ENCODE data around the gene SPHKAP.

Gene SPHKAP

DNA sequence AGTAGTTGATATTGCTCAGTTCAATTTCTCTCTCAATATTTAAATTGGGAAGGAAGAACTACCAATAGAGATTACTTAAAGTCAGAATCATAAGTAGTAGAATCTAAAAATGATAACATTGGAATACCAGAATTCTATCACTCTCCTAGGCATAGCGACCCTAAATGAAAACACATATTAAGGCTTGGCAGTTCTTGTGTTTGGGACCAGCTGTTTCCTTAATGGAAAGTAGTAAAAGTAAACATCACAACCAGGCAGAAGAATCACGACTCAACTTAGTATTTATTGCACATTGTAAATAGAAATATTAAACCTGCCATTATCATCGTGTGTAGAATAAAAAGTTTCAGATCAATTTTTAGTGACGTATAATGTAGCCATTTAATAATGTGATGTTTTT is 117.5 kb downstream of the SPHKAP start:
- no peak for DNase-seq (ENCODE audit: low spot score)
- TF ChIP-seq, protein P1, sequence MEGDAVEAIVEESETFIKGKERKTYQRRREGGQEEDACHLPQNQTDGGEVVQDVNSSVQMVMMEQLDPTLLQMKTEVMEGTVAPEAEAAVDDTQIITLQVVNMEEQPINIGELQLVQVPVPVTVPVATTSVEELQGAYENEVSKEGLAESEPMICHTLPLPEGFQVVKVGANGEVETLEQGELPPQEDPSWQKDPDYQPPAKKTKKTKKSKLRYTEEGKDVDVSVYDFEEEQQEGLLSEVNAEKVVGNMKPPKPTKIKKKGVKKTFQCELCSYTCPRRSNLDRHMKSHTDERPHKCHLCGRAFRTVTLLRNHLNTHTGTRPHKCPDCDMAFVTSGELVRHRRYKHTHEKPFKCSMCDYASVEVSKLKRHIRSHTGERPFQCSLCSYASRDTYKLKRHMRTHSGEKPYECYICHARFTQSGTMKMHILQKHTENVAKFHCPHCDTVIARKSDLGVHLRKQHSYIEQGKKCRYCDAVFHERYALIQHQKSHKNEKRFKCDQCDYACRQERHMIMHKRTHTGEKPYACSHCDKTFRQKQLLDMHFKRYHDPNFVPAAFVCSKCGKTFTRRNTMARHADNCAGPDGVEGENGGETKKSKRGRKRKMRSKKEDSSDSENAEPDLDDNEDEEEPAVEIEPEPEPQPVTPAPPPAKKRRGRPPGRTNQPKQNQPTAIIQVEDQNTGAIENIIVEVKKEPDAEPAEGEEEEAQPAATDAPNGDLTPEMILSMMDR (IDR thresholded peaks at IDR 0.05): no peak
- H3K4me3 ChIP-seq: no peak overlapping the region

DNA sequence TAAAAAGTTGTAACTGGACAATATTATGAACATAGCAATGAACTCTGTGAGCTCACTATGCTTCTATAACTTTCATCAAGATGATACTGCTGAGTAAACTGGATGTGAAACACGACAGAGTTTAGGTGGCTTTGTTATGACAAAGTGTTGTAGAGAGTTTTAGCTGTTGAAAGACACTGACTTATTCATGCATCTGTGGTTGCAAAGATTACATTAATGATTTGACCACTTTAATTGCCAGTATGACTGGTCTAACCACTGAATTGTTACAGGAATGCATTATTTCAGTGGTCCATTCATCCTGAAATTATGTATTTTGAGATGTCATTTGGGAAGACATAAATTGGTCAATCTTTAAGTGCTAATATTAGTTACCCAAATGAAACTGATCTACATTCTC is 117.9 kb downstream of the SPHKAP start:
- Histone ChIP-seq H3K4me3 (no peak overlapping the region), H3K27ac (no peak overlapping the region)
- no peak for DNase-seq (ENCODE audit: low spot score)
- TF ChIP-seq, protein P1 (IDR thresholded peaks at IDR 0.05): no peak

More for the DNA sequence above, 117.5 kb downstream of the SPHKAP start:
- H3K27ac ChIP-seq: no peak overlapping the region

DNA sequence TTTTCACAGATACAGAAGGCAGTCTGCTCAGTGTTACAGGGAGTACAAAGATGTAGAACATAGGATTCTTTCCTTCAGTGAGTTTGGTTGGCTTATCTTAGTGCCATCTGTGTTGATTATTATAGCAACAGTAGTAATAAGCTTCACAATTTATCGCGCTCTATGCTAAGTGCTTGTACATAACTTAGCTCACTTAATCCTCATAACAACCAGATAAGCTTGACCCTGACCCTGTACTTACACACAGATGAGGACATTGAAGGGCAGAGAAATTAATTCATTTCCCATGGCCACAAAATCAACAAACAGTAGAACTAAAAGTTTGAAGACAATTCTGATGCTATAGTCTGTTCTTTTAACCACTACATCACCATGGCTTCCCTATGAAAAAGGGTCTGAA is 121.8 kb downstream of the SPHKAP start:
- TF ChIP-seq, protein P1 (IDR thresholded peaks at IDR 0.05): no peak
- Histone ChIP-seq H3K27ac (no peak overlapping the region), H3K4me3 (no peak overlapping the region)
- no peak for DNase-seq (ENCODE audit: low spot score)

DNA sequence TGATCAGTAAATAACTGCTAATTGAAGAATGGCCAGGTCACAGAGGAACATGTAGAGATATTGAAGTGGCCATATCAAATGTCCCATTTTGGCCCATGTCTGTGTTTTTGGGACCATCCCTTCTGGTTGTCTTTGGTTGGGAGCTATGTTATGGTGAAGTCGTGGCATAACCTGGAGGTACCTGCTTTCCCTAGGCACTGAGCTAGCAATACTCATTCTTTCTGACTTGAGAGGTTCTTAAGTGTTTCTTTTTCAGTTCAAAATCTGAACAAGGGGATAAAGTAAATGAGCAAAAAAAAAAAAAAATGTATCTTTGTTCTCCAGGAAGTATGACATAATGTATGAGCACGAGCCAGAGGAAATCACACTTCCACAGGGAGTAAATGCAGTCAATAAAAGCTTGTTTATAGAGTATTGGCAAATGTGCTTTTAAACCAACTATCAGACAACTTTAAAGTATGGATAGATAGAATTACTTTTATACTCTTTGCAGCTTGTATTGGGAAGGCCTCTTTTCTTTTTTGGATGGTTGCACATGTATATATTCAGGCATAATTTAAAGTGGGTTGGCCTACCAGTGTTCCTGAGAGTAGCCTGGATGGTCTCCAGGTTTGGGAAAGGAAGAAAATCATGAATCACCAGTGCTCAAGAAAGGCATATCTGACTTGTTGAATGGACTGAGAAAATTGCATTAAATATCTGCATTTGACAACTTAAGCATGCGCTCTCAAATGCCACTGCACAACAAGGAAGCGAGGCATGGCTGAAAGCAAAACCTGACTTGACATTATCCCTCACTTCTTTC is 125.0 kb downstream of the SPHKAP start:
- no peak for DNase-seq (ENCODE audit: low spot score)
- Histone ChIP-seq H3K4me3 (no peak overlapping the region), H3K27ac (no peak overlapping the region)
- TF ChIP-seq, protein P1 (IDR thresholded peaks at IDR 0.05): no peak

DNA sequence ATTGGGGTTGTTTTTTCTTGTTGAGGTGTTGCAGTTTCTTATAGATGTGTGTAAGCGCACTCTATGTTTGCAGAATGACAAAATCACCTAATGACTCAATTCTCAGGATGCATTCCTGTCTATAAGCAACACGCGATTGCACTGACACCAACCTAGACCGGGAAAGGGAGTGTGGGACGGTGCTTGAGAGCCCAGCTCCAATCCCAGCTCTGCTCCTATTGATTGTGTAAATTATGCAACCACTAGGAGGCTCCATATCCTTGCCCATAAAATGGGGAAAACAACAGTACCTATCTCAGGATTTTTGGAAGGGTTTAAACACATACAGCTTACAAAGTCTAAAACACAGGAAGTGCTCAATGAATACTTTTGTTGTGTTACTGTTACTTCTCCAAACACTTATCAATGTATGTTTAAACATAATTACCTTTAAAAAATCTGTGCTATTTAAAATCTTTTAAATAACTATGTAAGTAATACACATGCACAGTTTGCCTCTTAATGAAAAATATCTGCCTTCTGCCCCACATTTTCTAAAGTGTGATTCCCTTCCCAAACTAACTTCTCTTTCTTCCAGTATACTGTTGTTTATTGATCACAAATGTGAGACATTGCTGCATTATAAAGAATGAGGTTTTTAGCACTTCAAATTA is 132.5 kb downstream of the SPHKAP start:
- no peak for DNase-seq (ENCODE audit: low spot score)
- Histone ChIP-seq H3K27ac (no peak overlapping the region), H3K4me3 (no peak overlapping the region)
- TF ChIP-seq, protein P1 (IDR thresholded peaks at IDR 0.05): no peak

DNA sequence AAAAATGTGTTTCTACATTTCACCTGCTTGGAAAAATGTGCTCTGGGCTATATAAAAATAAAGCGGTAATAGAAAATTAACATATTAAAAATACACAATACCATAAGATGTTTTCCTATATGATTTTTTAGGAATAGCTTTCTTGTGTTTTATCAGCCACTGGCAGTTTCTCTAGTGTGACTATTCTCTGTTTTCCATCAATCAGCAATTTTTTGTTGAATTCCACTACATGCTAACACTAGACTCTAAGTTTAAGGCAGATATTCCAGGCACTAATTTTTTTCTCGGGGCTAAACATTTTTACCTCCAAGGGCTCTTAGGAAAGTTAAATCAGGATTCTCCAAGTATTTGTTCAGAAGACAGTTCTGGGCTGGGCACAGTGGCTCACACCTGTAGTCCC is 140.5 kb downstream of the SPHKAP start:
- TF ChIP-seq, protein P1 (IDR thresholded peaks at IDR 0.05): no peak
- no peak overlapping the region for H3K27ac ChIP-seq
- no peak for DNase-seq (ENCODE audit: low spot score)
- no peak overlapping the region for H3K4me3 ChIP-seq

All from coronary artery (tissue), 2 donors.